Ovary (tissue), 9 donors: Measurements from ENCODE around the gene LMF2. TPM values are rescaled to one million over a fixed set of nuclear protein-coding genes. Genes with fewer than 3 reads are reported as not detected.

Source experiments
- DNase-seq, 5 donors: peaks; one replicate each; pipeline ENCODE4 v3.0.0-alpha.2; 2019 to 2020
- H3K27ac ChIP-seq, 2 donors: fragments of 200-600 bp; one replicate each; pipeline versions ENCODE4 v1.5.1 to v1.8.0; 2019 to 2022
- H3K27me3 ChIP-seq: fragments of 200-600 bp; one replicate; pipeline ENCODE4 v1.8.0; 2022
- H3K36me3 ChIP-seq: fragments of 200-600 bp; sonication (generic); one replicate; pipeline ENCODE4 v1.5.1; 2019
- H3K4me1 ChIP-seq: one replicate; pipeline ENCODE4 v1.8.1; 2013; ENCODE audit warnings: mild to moderate bottlenecking, moderate library complexity; ENCODE audit not compliant: insufficient read depth
- H3K4me3 ChIP-seq: fragments of 200-600 bp; sonication (generic); one replicate; pipeline ENCODE4 v1.5.1; 2017
- H3K9me3 ChIP-seq, 2 donors: fragments of 200-600 bp in 1 of 2; sonication (generic) in 1 of 2; one replicate each; pipeline versions ENCODE4 v1.5.1 to v1.8.1; 2013 to 2019; ENCODE audit warnings: mild to moderate bottlenecking in 1 of 2, moderate library complexity in 1 of 2
- EP300 ChIP-seq: sonication (generic); formaldehyde crosslinking; IDR thresholded peaks from one replicate; pipeline ENCODE4 v1.6.1; 2017; ENCODE audit warnings: antibody characterized with exemption
- POLR2A ChIP-seq: fragments of 450-650 bp; IDR thresholded peaks from one replicate; pipeline ENCODE4 v1.6.1; 2017; ENCODE audit warnings: antibody characterized with exemption, mild to moderate bottlenecking, moderate library complexity
- WGBS, 3 donors: extraction: QIAGEN DNeasy Blood & Tissue Kit in 1 of 3; methylation state at CpG; one replicate each; pipeline versions ENCODE4 v1.1.5 to v1.1.7; 2013 to 2017; 5-methylcytosine and 5-hydroxymethylcytosine counted together
- intact Hi-C, 4 donors: fragments of 100-400 bp; cut with DNase I; formaldehyde crosslinking; loops; one replicate each; pipeline versions ENCODE4 v1.11.0 to v1.15.1; 2022 to 2023
- polyA plus RNA-seq, 2 donors: library from polyadenylated mRNA; stranded (reverse); fragments of 200-250 nt in 1 of 2; fragments of 350-450 nt in 1 of 2; fragmentation: Illumina TruSeq in 1 of 2; extraction: RNeasy Lipid Tissue Mini Kit (QIAGEN cat#74804) in 1 of 2; gene quantifications; one replicate each; pipeline ENCODE4 v1.2.3, GENCODE V29; 2013 to 2014
- total RNA-seq, 7 donors: library from RNA; depleted of rRNA in 2 of 7; stranded (reverse); fragments of >200 nt in 2 of 7; fragmentation: NEBNext Ultra II Directional in 3 of 7; extraction: Animal tissue kit (Norgen Biotek cat#: 25700) in 3 of 7; gene quantifications; one replicate each; pipeline versions ENCODE4 v1.1.0 to v1.2.4, GENCODE V29; 2016 to 2023
- TF ChIP-seq, protein P1 (sequence below), 3 donors: fragments of 450-650 bp in 2 of 3; fragments of 200-600 bp in 1 of 3; IDR thresholded peaks; one replicate each; pipeline versions ENCODE4 v1.5.1 to v1.8.0; 2016 to 2022; ENCODE audit warnings: antibody characterized with exemption in 3 of 3, mild to moderate bottlenecking in 1 of 3
- donor health status: DM: no; HTN: no; CAD: no; lungs with moderate emphysema.
- donor health status: DM: no; HTN: no; CAD: no.
- donor health status: Bipolar disorder and iron deficiency.
- donor health status: DM: yes; HTN: yes; CAD: no.
- donor health status: DM: no; HTN: no; CAD: no.
- donor health status: DM: yes; HTN: yes; CAD: no.

Gene LMF2
- total and polyA plus RNA-seq, 9 donors, result 1.5 to 76.6 (median 52.3) TPM

DNA sequence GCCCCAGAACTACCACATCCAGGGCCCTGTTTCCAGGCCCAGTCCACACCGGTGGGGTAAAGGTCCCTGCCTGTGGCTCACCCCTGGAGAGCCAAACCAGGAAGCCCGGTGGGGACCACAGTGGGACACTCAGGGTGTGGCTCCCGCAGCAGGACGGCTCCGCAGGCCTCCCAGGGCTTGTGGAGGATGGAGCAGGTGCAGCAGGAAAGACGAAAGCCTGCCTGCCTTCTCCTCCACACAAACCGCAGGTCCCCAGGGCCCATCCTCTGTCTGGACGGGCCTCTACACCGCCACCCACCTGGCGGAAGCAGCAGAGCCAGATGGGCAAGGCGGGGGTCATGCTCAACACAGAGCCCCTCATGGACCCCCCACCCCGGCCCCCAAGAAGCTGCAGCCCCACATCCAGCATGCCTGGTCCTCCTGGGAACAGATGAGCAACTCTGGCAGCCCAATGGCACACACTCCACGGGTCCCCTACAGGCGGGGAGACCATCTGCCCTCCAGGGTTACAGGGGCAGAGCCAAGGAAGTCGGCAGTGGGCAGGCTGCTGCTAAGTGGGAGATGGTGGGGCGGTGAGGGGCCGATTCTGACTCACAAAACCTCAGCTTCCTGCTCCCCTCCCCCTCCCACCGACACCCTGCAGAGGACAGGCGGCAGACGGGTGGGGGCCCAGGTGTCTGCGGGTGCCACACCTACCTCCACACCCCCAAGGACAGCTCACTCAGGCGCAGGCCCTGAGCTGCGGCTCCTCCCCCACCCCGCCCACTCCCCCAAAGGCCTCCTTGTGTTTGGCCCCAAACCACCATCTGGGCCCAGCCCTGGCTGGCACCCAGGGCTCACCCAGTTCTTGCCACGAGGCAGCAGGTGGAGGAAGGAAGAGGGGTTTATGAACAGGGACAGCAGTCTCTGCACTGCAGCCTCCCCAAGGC lies 37.9 kb downstream of the LMF2 start:
- no peak for TF ChIP-seq POLR2A
- TF ChIP-seq, protein P1, sequence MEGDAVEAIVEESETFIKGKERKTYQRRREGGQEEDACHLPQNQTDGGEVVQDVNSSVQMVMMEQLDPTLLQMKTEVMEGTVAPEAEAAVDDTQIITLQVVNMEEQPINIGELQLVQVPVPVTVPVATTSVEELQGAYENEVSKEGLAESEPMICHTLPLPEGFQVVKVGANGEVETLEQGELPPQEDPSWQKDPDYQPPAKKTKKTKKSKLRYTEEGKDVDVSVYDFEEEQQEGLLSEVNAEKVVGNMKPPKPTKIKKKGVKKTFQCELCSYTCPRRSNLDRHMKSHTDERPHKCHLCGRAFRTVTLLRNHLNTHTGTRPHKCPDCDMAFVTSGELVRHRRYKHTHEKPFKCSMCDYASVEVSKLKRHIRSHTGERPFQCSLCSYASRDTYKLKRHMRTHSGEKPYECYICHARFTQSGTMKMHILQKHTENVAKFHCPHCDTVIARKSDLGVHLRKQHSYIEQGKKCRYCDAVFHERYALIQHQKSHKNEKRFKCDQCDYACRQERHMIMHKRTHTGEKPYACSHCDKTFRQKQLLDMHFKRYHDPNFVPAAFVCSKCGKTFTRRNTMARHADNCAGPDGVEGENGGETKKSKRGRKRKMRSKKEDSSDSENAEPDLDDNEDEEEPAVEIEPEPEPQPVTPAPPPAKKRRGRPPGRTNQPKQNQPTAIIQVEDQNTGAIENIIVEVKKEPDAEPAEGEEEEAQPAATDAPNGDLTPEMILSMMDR (IDR thresholded peaks at IDR 0.05), result no peak
- TF ChIP-seq EP300, result no peak
- intact Hi-C loops, result no loop called here
- Histone ChIP-seq H3K4me3 (no peak overlapping the region), H3K27ac (no peak overlapping the region), H3K9me3 (no peaks in the 10 kb centered on the region), H3K36me3 (no peaks in the 10 kb centered on the region), H3K4me1 (peaks cover 27% of the 10 kb centered on the region), H3K27me3 (no peaks in the 10 kb centered on the region)
- no peak for DNase-seq
- WGBS, 3 donors, result 55 to 59% (median 58%) methylated on average over 23 to 25 of the region's 25 CpGs

DNA sequence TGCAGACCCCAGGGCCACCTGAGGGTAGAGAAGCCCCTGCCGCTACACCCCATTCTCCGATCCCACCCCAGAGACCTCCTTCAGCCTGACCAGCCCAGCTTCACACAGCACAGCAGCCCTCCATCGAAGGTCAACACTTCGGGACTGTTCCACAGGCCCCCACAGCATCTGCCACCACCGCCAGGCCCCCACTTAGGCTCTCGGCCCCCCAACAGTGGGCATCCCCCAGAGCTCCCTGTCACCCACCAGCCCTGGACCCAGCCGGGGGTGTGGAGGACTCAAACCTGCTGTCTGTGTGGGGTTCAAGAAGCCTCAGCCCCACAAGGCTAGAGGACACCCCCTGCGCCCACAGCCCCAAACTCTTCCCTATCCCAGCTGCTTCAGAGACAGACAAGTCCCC lies 38.9 kb downstream of the LMF2 start:
- 85 to 98% (median 87%) methylated on average over 8 of the region's 8 CpGs for WGBS, 3 donors
- Histone ChIP-seq H3K4me3 (no peak overlapping the region), H3K9me3 (no peaks in the 10 kb centered on the region), H3K4me1 (peaks cover 22% of the 10 kb centered on the region), H3K27ac (no peak overlapping the region), H3K36me3 (no peaks in the 10 kb centered on the region), H3K27me3 (no peaks in the 10 kb centered on the region)
- intact Hi-C loops, result no loop called here
- no peak for DNase-seq
- TF ChIP-seq POLR2A (no peak), EP300 (no peak)
- TF ChIP-seq, protein P1 (IDR thresholded peaks at IDR 0.05), result no peak

DNA sequence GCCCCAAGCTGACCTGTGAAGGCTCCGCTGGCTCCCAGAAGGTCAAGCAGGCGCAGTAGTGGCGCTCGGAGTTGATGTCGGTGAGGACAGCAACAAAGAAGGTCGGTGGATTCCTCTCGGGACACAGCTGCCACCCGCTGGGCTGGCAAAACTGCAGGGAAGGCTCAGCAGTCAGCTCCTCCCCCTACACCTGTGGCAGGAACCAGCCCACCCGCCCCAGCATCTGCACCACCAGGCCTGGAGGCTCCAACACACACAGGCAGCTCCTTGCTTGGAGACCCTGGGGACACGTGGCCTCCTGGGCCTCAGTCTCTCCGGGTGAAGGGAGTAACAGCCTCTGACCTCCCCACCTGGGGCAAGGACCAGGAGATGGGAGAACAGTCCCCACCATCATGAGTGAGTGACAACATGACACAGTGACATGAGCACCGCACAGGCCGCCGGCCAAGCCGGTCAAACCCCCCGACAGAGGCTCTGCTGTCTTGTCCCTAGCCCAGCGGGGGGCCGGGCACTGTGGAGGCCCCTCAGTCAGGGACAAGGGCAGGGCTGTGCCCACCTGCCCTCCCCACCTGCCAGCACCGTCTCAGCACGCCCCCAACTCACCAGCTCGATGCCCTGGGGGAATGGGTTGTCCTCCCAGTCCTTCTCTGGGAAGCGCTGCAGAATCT lies 39.6 kb downstream of the LMF2 start:
- WGBS, 3 donors, result 82 to 84% (median 83%) methylated on average over 19 to 22 of the region's 22 CpGs
- no peaks in the 10 kb centered on the region for H3K36me3 ChIP-seq

DNA sequence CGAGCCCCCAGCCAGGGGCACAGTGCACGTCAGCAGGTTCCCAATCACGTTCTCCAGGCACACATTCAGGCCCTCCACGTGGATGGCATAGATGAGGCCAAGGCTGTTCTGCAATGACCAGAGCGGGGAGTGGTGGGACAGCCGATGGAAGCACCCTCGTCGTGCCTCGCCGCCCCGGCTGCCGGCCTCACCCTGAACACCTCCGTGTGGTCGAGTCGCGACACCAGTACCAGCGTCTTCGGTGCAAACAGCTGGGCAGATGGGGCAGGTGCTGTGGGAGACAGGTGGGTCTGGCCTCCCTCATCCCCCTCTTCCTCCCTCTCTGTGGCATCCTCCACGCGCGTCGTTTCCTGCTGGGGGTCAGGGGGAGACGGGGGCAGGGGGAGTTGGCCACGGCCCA lies 40.2 kb downstream of the LMF2 start:
- H3K27ac ChIP-seq, result no peak overlapping the region
- whole genome bisulfite sequencing, 3 donors, result 81 to 91% (median 84%) methylated on average over 20 to 24 of the region's 24 CpGs
- intact Hi-C loops, result no loop called here
- peaks cover 14% of the 10 kb centered on the region for H3K4me1 ChIP-seq
- H3K36me3 ChIP-seq, result no peaks in the 10 kb centered on the region
- no peaks in the 10 kb centered on the region for H3K27me3 ChIP-seq
- no peak for DNase-seq
- no peak overlapping the region for H3K4me3 ChIP-seq
- no peak for TF ChIP-seq EP300
- no peak for TF ChIP-seq POLR2A
- TF ChIP-seq, protein P1 (IDR thresholded peaks at IDR 0.05), result no peak
- no peaks in the 10 kb centered on the region for H3K9me3 ChIP-seq

More for the DNA sequence above, 39.6 kb downstream of the LMF2 start:
- Histone ChIP-seq H3K4me3 (no peak overlapping the region), H3K27me3 (no peaks in the 10 kb centered on the region), H3K9me3 (no peaks in the 10 kb centered on the region), H3K4me1 (peaks cover 15% of the 10 kb centered on the region), H3K27ac (no peak overlapping the region)
- no peak for TF ChIP-seq POLR2A
- TF ChIP-seq, protein P1 (IDR thresholded peaks at IDR 0.05), result no peak
- intact Hi-C loops, result no loop called here
- no peak for DNase-seq
